Ishikawa (cell line): ENCODE measurements around the gene ZNF473.

Source experiments
- CEBPB ChIP-seq: IDR thresholded peaks from 2 replicates; pipeline ENCODE4 v1.6.1; 2012
- CREB1 ChIP-seq: IDR thresholded peaks from 2 replicates; pipeline ENCODE4 v1.6.1; 2012; ENCODE audit warnings: low read depth
- EGR1 ChIP-seq: IDR thresholded peaks from 2 replicates; pipeline ENCODE4 v1.6.1; 2012
- EP300 ChIP-seq: IDR thresholded peaks from 2 replicates; pipeline ENCODE4 v1.6.1; 2012; ENCODE audit warnings: borderline replicate concordance
- MAX ChIP-seq: IDR thresholded peaks from 2 replicates; pipeline ENCODE4 v1.6.1; 2012
- RAD21 ChIP-seq: IDR thresholded peaks from 2 replicates; pipeline ENCODE4 v1.6.1; 2012; ENCODE audit warnings: low read depth
- REST ChIP-seq: IDR thresholded peaks from 2 replicates; pipeline ENCODE4 v1.6.1; 2012; ENCODE audit warnings: low read depth, mild to moderate bottlenecking
- TAF1 ChIP-seq: IDR thresholded peaks from 2 replicates; pipeline ENCODE4 v1.6.1; 2012; ENCODE audit warnings: low read depth, mild to moderate bottlenecking
- TCF12 ChIP-seq: IDR thresholded peaks from 2 replicates; pipeline ENCODE4 v1.6.1; 2012; ENCODE audit warnings: low read depth
- TEAD4 ChIP-seq: IDR thresholded peaks from 2 replicates; pipeline ENCODE4 v1.6.1; 2012
- USF1 ChIP-seq: IDR thresholded peaks from 2 replicates; pipeline ENCODE4 v1.6.1; 2012
- YY1 ChIP-seq: IDR thresholded peaks from 2 replicates; pipeline ENCODE4 v1.6.1; 2012; ENCODE audit warnings: low read depth

GRCh38 chr19:49988433-49988832 is 37.4 kb upstream of the ZNF473 start:
- TF ChIP-seq YY1 (no peak), EP300 (no peak), TCF12 (no peak), CREB1 (no peak), CEBPB (no peak), EGR1 (no peak), TEAD4 (no peak), TAF1 (no peak), USF1 (no peak), REST (no peak), MAX (no peak), RAD21 (no peak)
